HepG2 (cell line): ENCODE data around the gene PEX12. TPM values are rescaled to one million over a fixed set of nuclear protein-coding genes. Genes with fewer than 3 reads are reported as not detected.

Experiments used
- ATAC-seq: fragments of 200-7000 bp; cut with Tn5 transposase; 3 replicates; pipeline ENCODE4 v1.9.1; 2020; ENCODE audit warnings: mild to moderate bottlenecking, moderate library complexity
- BruUV-seq: library from RNA; stranded (reverse); fragments of 400-500 nt; replicated peaks from 2 replicates; lab custom pipeline; 2021; lab: Mats Ljungman, UMichigan
- CTCF ChIA-PET: fragments of 300-600 bp; formaldehyde crosslinking; extraction: SDS; loops from one replicate; lab custom pipeline; 2021; ENCODE audit warnings: low total read pairs, inconsistent platforms, low intra/inter-chr PET ratio; lab: Yijun Ruan, JAX
- POLR2A ChIA-PET: fragments of 350-600 bp; sonication (Branson Sonifier 250); formaldehyde crosslinking; loops from one replicate; lab custom pipeline; 2020; ENCODE audit warnings: antibody characterized with exemption, inconsistent platforms; lab: Yijun Ruan, JAX
- DNase-seq: peaks from one replicate; pipeline ENCODE4 v3.0.0-alpha.2; 2015; ENCODE audit warnings: low spot score
- FAIRE-seq: peaks from 3 replicates; lab custom pipeline; 2011; peaks lifted over from hg19 to GRCh38; lab: Jason Lieb, UNC
- H2AFZ ChIP-seq: one replicate; pipeline ENCODE4 v1.6.1; 2011; ENCODE audit warnings: low read length, inconsistent platforms
- H3K27ac ChIP-seq: fragments of 300-600 bp; 3 replicates; pipeline ENCODE4 v1.8.0; 2011; ENCODE audit warnings: mixed run types, mild to moderate bottlenecking, mixed read lengths, low read length, inconsistent platforms; ENCODE audit not compliant: insufficient read depth; ENCODE audit errors: extremely low read length
- H3K27me3 ChIP-seq, 2 experiments: fragments of 200-600 bp in 1 of 2; 2 replicates in 1 of 2; 3 replicates in 1 of 2; pipeline versions ENCODE4 v1.6.0 to v1.8.0; 2011; ENCODE audit warnings: low read length in 2 of 2, mild to moderate bottlenecking in 2 of 2, moderate library complexity in 2 of 2, inconsistent platforms in 1 of 2; ENCODE audit not compliant: insufficient read depth in 2 of 2, control insufficient read depth in 1 of 2
- H3K36me3 ChIP-seq, 2 experiments: fragments of 200-600 bp in 1 of 2; replicated peaks in 1 of 2; 2 replicates in 1 of 2; 3 replicates in 1 of 2; pipeline versions ENCODE4 v1.5.1 to v1.8.0; 2011; ENCODE audit warnings: low read length in 2 of 2, inconsistent platforms in 1 of 2; ENCODE audit not compliant: insufficient read depth in 2 of 2, control insufficient read depth in 1 of 2
- H3K4me1 ChIP-seq: 2 replicates; pipeline ENCODE4 v1.5.1; 2012; ENCODE audit warnings: low read length, inconsistent platforms; ENCODE audit not compliant: insufficient read depth
- H3K4me2 ChIP-seq: 2 replicates; pipeline ENCODE4 v1.6.0; 2011; ENCODE audit warnings: low read depth, low read length, inconsistent platforms
- H3K4me3 ChIP-seq, 3 experiments: fragments of 200-600 bp in 1 of 3; sonication (generic), shearing (Covaris generic) in 1 of 3; replicated peaks in 1 of 3; 2 replicates each; pipeline ENCODE4 v1.5.1; 2011 to 2016; ENCODE audit warnings: low read length in 3 of 3, inconsistent platforms in 2 of 3, low read depth in 2 of 3, mild to moderate bottlenecking in 2 of 3, control low read depth in 1 of 3, mixed read lengths in 1 of 3; ENCODE audit not compliant: insufficient read depth in 1 of 3
- H3K79me2 ChIP-seq: one replicate; pipeline ENCODE4 v1.6.1; 2011; ENCODE audit warnings: low read length, inconsistent platforms; ENCODE audit not compliant: insufficient read depth
- H3K9ac ChIP-seq: 2 replicates; pipeline ENCODE4 v1.6.0; 2011; ENCODE audit warnings: mild to moderate bottlenecking, low read depth, low read length, inconsistent platforms; ENCODE audit not compliant: insufficient read depth
- H3K9me3 ChIP-seq: 2 replicates; pipeline ENCODE4 v1.5.1; 2012; ENCODE audit warnings: mild to moderate bottlenecking, low read length
- H4K20me1 ChIP-seq: 2 replicates; pipeline ENCODE4 v1.6.0; 2011; ENCODE audit warnings: inconsistent platforms, mild to moderate bottlenecking, low read length, moderate library complexity; ENCODE audit not compliant: insufficient read depth
- PAXIP1 ChIP-seq: sonication (generic); formaldehyde crosslinking; conservative IDR thresholded peaks from 2 replicates; pipeline ENCODE4 v1.4.0; 2020; ENCODE audit warnings: mild to moderate bottlenecking, missing genetic modification reagents, moderate library complexity
- SMARCC2 ChIP-seq: fragments of 450-650 bp; IDR thresholded peaks from 2 replicates; pipeline ENCODE4 v1.6.1; 2017; ENCODE audit warnings: antibody characterized with exemption, mild to moderate bottlenecking
- THRA ChIP-seq: sonication (generic); formaldehyde crosslinking; IDR thresholded peaks from 2 replicates; pipeline ENCODE4 v1.4.0; 2020; ENCODE audit warnings: missing genetic modification reagents, borderline replicate concordance
- TOPORS ChIP-seq: sonication (generic); formaldehyde crosslinking; IDR thresholded peaks from 2 replicates; pipeline ENCODE4 v1.8.0; 2023; ENCODE audit warnings: mild to moderate bottlenecking, missing genetic modification reagents
- WGBS: methylation state at CpG from one replicate; pipeline ENCODE4 v1.1.6; 2017; ENCODE audit warnings: low lambda C conversion rate; 5-methylcytosine and 5-hydroxymethylcytosine counted together
- in situ Hi-C: cut with HindIII; loops from 2 replicates; pipeline ENCODE4 v1.10.0; 2017; ENCODE audit warnings: low pct_unique_long_range_greater_than_20kb; ENCODE audit not compliant: extremely low pct_ligation_motif_present
- intact Hi-C: fragments of 100-400 bp; cut with micrococcal nuclease; formaldehyde crosslinking; loops from one replicate; pipeline ENCODE4 v1.10.0; 2022; ENCODE audit not compliant: unreplicated experiment
- polyA plus RNA-seq, 8 experiments: library from polyadenylated mRNA; depleted of rRNA in 3 of 8; stranded (reverse) in 7 of 8; unstranded in 1 of 8; fragments of >200 nt; fragmentation: Illumina TruSeq in 4 of 8; extraction: Trizol in 4 of 8; gene quantifications; 2 replicates each; pipeline versions ENCODE4 v1.2.1 to v1.2.3, GENCODE V29; 2011 to 2016; ENCODE audit warnings: low read depth in 4 of 8, missing spikeins in 1 of 8, mixed read lengths in 1 of 8; ENCODE audit not compliant: insufficient read depth in 1 of 8
- total RNA-seq, 5 experiments: library from RNA; depleted of rRNA; stranded (reverse); fragments of >200 nt; fragmentation: Illumina TruSeq; extraction: Trizol; gene quantifications; 2 replicates each; pipeline ENCODE4 v1.2.3, GENCODE V29; 2016; ENCODE audit warnings: low read depth in 1 of 5

Gene PEX12
- total and polyA plus RNA-seq, 2 of the 13 experiments (the other 11 are each of a cell fraction or from before 2014, with no cell fraction given) = 5.1 to 11.9 TPM

- Histone ChIP-seq H3K27ac (no peak overlapping the region), H2AFZ (no peak overlapping the region), H3K9ac (no peak overlapping the region), H3K79me2 (no peaks in the 10 kb centered on the region), H3K4me3 (no peak overlapping the region), H3K4me2 (no peak overlapping the region), H3K4me1 (no peaks in the 10 kb centered on the region), H3K36me3 (no peaks in the 10 kb centered on the region), H4K20me1 (no peaks in the 10 kb centered on the region), H3K9me3 (no peaks in the 10 kb centered on the region), H3K27me3 (peaks cover 5 to 9% of the 10 kb centered on the region in 2 experiments; a peak in 3 of 5 replicates)
- WGBS = 25% methylated on average over 5 of the region's 5 CpGs
- in situ Hi-C loops = loop anchor here (10.0 kb wide), 1 partner anchor 190 kb away; no protein-coding TSS in a partner anchor
- ATAC-seq (no peak), FAIRE-seq (no peak), DNase-seq (no peak)
- intact Hi-C loops = loop anchor here (5.0 kb wide), 1 partner anchor 193 kb away; no protein-coding TSS in a partner anchor
- CTCF ChIA-PET = no interaction called here
- BruUV-seq = no TSS peak
- TF ChIP-seq TOPORS (CRISPR knock-in tag) (no peak), THRA (CRISPR knock-in tag) (no peak), PAXIP1 (no peak), SMARCC2 (no peak)
- POLR2A ChIA-PET = interaction anchor here (1.0 kb wide), 1 partner anchor 24 kb away, joined by 3 read pairs; the partner anchor contains the start of gene PEX12
Measured at GRCh38 chr17:35554668-35555067, 23.7 kb downstream of the PEX12 start.
